Esophagus muscularis mucosa (tissue), 4 donors: ENCODE results near the gene NHEJ1.

Experiments
- CTCF ChIP-seq, 3 experiments: fragments of 200-600 bp in 2 of 3; fragments of 450-650 bp in 1 of 3; sonication (generic) in 2 of 3; IDR thresholded peaks; one replicate each; pipeline ENCODE4 v1.5.1; 2017 to 2019; ENCODE audit warnings: antibody characterized with exemption in 3 of 3, mild to moderate bottlenecking in 2 of 3, moderate library complexity in 1 of 3
- EP300 ChIP-seq: sonication (generic); formaldehyde crosslinking; IDR thresholded peaks from one replicate; pipeline ENCODE4 v1.6.1; 2017; ENCODE audit warnings: antibody characterized with exemption
- POLR2A ChIP-seq: fragments of 450-650 bp; IDR thresholded peaks from one replicate; pipeline ENCODE4 v1.6.1; 2017; ENCODE audit warnings: antibody characterized with exemption, moderate library complexity, mild to moderate bottlenecking, low read depth
- POLR2AphosphoS5 ChIP-seq, 2 donors: sonication (generic); formaldehyde crosslinking; IDR thresholded peaks; one replicate each; pipeline ENCODE4 v1.6.1; 2017; ENCODE audit warnings: antibody characterized with exemption in 2 of 2

- TF ChIP-seq CTCF (IDR thresholded peaks at IDR 0.05) (no peak), POLR2A (no peak), EP300 (no peak), POLR2AphosphoS5 (IDR thresholded peaks at IDR 0.05) (no peak)
Measured at GRCh38 chr2:219122202-219122980, 38.2 kb downstream of the NHEJ1 start.
